Activated CD8-positive, alpha-beta memory T cell treated with anti-CD3 and anti-CD28 coated beads for 1 hour (primary cell): ENCODE measurements around the gene MEF2D.

Experiments
- DNase-seq, 2 donors: peaks; one replicate each; pipeline ENCODE4 v3.0.0-alpha.2; 2020; ENCODE audit warnings: low read depth in 1 of 2; ENCODE audit errors: extremely low read depth in 1 of 2

MEF2D gene

GRCh38 chr1:156500543-156500792, at the start of gene MEF2D:
MEF2D (minus strand) TSS chr1:156500775; CDS start chr1:156483292, 17,483 bp downstream.
- DNase-seq, result no peak

DNA sequence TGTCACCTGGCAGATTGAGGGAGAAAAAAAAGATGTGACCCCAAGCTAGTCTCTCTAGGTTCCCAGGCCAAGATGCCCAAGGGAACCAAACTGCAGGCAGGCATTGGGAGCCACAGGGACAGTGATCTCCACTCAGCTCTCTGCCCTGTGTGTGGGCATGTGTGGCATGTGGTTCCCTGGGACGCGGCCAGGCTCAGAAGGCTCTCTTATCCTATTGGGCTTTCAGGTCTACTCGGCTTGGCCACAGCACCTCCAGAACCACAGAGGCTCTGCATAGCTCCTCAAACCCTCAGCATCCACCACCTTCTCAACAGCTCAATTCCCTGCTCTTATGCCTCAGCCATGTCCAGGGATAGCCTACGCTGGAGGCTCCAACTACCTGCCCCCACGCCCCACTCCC, 49.8 kb upstream of the MEF2D start:
- DNase-seq, result no peak

DNA sequence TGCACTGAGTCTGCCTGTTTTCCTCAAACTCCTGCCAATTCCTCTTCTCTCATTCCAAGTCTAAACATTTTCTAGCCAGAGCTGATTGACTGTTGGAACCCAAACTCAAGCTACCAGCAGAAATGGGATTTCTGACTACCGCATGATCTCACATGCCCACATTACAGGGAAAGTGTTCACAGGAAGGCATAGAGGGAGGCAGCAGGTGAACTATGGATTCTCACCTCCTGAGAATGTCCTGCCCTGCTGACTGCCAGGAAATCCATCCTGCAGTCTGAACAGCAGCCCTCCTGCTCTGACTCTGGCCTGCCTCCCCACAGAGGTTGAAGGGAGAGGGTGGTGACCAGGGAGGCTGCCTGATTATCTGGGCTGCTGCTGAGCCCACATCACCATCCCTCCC, 49.3 kb upstream of the MEF2D start:
- DNase-seq, result no peak

DNA sequence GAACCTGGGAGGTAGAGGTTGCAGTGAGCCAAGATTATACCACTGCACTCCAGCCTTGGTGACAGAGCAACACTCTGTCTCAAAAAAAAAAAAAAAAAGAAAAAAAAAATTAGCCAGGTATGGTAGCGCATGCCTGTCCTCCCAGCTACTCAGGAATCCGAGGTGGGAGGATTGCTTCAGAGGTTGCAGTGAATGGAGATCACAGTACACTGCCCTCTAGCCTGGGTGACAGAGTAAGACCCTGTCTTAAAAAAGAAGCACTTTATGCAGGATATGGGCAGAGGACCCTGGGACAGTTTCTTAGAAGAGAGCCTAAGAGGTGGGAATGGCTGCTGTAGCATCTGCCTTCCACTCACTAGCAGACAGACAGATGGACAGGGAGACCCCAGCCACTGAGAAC, 48.8 kb upstream of the MEF2D start:
- no peak for DNase-seq

GRCh38 chr1:156547982-156548381, 47.4 kb upstream of the MEF2D start:
- DNase-seq, result no peak

DNA sequence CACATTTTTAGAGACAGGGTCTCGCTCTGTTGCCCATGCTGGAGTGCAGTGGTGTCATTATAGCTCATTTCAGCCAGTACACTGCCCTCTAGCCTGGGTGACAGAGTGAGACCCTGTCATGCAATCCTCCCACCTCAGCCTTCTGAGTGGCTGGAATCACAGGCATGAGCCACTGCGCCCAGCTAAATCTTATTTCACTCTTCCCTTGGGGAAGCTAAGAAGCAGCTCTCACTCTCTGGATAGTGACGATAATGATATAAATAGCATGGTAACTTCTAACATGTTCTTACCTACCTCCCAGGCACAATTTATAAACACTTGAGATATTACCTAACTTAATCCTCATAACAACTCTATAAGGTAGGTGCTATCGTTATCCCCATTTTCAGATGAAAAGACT, 46.9 kb upstream of the MEF2D start:
- DNase-seq, result no peak

DNA sequence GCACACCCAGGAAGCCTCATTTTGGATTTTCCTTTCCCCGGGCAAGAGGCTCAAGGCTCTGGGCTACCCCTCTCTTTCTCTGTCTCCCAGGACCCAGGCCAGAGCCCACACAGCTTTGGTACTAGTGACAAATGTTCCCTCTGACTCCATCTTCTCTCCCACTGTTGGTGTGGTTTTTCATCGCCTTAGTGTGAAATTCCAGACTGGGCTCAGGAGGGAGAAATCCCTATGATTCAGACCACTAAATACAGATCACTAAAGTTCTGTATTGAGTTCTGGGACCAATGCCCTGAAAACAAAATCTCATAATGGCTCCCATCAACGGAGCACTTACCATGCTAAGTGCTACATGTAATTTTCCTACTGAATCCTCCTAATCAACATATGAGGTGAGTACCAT, 45.7 kb upstream of the MEF2D start:
- no peak for DNase-seq

DNA sequence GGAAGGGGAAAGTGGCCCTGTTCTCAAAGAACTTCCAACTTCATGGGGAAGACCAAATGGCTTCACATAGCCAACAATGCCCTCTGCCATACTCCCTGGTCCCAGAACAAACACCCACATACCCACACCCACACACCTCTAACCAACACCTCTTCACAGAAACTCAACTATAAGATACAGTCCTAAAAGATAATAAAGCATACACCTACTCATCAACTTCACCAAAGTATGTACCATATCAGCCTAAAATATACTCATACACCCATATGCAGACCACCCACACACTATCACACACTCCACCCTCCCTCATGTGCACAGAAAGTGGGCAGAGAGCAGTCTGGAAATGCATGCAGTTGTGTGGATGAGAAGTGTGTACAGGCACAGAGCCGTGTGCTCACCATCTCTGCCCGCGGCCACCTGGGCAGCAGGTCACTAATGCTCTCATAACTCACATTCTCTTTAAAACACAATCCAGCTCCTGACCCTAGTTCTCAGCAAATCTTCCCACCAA, 44.1 kb upstream of the MEF2D start:
- DNase-seq, result no peak

- no peak for DNase-seq
These were observed 42.5 kb upstream of the MEF2D start for GRCh38 chr1:156543066-156543465.

- DNase-seq, result no peak
These were observed 40.4 kb upstream of the MEF2D start for GRCh38 chr1:156540955-156541354.

- DNase-seq, result no peak
These were observed 39.3 kb upstream of the MEF2D start for GRCh38 chr1:156539818-156540355.

DNA sequence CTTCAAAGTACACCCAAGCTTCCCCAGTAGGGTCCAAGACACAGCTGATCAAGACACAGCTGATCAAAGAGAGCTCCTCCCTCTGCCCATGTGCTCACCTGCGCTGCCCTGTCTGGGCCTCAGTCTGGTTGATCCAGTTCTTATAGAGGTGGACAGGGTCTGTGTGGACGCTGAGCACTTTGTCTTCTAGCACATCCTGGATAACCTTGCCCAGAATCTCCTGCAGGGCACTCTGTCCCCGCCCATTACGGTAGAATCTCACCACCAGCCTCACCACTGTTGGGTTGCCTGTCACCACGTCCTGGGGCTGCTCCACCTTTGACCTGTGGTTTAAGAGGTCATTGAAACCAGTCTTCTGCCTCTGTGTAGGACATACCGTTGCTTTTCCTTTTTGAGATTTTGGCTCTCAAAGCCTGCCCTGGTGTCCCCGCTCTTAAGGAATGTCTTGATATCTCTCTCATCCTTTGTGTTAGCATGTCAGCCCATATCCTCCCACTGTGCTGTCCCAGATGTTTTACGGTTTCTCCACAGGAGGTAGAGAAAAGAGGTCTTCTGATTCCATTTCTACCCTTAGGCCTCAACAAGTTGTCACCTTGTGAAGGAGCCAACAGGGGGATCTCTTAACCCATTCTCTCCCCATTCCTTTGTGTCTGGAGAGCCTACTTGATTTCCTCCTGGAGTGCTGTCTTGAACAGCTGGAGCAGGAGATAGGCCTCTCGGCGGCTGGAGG, 38.3 kb upstream of the MEF2D start:
- DNase-seq, result no peak

GRCh38 chr1:156537027-156537426, 36.5 kb upstream of the MEF2D start:
- DNase-seq, result no peak

GRCh38 chr1:156534424-156535060, 34.0 kb upstream of the MEF2D start:
- DNase-seq, result no peak

GRCh38 chr1:156533568-156534220, 33.1 kb upstream of the MEF2D start:
- DNase-seq, result no peak

DNA sequence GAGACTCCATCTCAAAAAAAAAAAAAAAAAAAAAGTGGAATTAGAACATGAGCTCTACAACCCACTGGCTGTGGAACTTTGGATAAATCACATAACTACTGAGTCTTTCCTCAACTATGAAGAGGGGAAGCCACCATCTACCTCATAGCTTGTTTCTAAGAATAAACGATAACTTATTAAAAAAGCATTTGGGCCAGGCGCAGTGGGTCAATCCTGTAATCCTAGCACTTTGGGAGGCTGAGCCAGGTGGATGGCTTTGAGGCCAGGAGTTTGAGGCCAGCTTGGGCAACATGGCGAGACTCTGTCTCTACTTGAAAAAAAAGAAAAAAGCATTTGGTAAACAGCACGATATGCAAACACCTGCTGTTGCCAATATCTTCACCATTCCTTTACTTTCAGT, 31.8 kb upstream of the MEF2D start:
- no peak for DNase-seq

DNA sequence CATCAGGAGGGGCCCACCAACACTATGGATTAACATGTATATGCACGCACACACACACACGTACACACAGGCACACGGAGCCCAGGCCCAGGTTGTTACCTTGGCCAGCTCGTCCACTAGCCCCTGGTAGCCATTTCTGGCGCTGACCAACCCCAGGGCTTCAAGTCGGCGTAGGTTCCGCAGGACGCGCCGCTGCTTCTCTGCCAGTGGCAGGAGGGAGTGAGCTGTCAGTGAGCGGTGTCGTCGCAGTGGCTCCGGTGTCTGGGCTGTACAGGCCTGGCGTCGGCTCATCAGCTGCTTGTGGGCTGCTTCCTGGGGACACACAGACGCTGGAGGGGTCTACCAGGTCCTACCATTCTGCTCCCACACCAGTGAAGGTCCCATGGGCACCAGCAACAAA, 29.4 kb upstream of the MEF2D start:
- DNase-seq, result no peak

GRCh38 chr1:156528875-156529425, 28.4 kb upstream of the MEF2D start:
- DNase-seq, result no peak

DNA sequence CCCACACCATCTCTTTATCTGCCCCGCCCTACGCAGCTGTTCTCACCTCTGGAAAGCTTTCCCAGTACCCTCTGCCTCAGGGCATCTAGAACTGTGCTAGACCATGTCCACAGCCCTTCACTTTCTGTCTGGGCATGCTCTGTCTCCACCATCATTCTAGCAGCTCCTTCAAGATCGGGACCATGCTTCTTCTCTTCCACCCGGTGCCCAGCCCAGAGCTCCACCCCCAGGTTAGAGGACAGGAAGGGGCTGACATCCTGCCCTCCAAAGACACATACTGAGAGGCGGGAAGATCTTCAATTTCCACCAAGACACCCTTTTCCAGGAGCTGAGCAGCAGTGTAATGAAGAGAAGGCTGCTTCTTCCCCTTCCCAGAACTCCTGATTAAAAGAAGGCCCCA, 27.7 kb upstream of the MEF2D start:
- DNase-seq, result no peak

DNA sequence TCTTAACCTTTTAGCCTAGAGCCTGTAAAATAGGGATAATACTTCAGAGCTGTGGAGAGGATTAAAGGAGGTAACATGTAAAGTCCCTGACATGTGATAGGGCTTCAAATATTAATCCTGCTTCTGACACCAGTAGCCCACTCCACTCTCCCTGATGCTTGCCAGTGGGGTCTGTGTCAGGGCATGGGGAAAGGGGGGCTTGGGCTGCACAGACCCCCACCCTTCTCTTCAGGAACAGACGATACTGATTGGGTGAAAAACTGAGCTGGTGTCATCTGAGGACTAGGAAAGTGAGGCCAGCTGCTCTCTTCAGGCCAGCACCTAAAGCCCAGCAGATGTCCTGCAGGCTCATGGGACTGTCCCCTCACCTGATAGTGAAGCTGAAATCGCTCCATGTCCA, 27.0 kb upstream of the MEF2D start:
- DNase-seq, result no peak

- DNase-seq, result no peak
These were observed 25.4 kb upstream of the MEF2D start for GRCh38 chr1:156525856-156526489.
